Calu3 (cell line): ENCODE data around the gene SLC7A1. TPM values are rescaled to one million over a fixed set of nuclear protein-coding genes. Genes with fewer than 3 reads are reported as not detected.

ENCODE experiments used
- BruUV-seq: library from RNA; stranded (reverse); fragments of 400-500 nt; replicated peaks from 2 replicates; lab custom pipeline; 2021; lab: Mats Ljungman, UMichigan
- CTCF ChIA-PET: fragments of 300-600 bp; sonication (Branson Sonifier 250); formaldehyde crosslinking; loops from one replicate; lab custom pipeline; 2022; ENCODE audit warnings: antibody characterized with exemption; lab: Charles Lee
- DNase-seq: peaks from one replicate; pipeline ENCODE4 v3.0.0; 2022
- H3K27ac Mint-ChIP-seq: one replicate; pipeline ENCODE4 v1.8.0; 2022; ENCODE audit warnings: mixed read lengths; ENCODE audit not compliant: unreplicated experiment
- H3K27me3 Mint-ChIP-seq: one replicate; pipeline ENCODE4 v1.8.0; 2022; ENCODE audit warnings: mixed read lengths; ENCODE audit not compliant: unreplicated experiment
- H3K36me3 Mint-ChIP-seq: one replicate; pipeline ENCODE4 v1.8.0; 2022; ENCODE audit warnings: mild to moderate bottlenecking, moderate library complexity, mixed read lengths; ENCODE audit not compliant: insufficient read depth, unreplicated experiment
- H3K4me1 Mint-ChIP-seq: one replicate; pipeline ENCODE4 v1.8.0; 2022; ENCODE audit warnings: mild to moderate bottlenecking, low read depth, mixed read lengths; ENCODE audit not compliant: unreplicated experiment
- H3K4me3 Mint-ChIP-seq: one replicate; pipeline ENCODE4 v1.8.0; 2022; ENCODE audit warnings: mild to moderate bottlenecking, low read depth, moderate library complexity, mixed read lengths; ENCODE audit not compliant: unreplicated experiment
- H3K9me3 Mint-ChIP-seq: one replicate; pipeline ENCODE4 v1.8.0; 2022; ENCODE audit warnings: low read depth, mixed read lengths; ENCODE audit not compliant: unreplicated experiment
- intact Hi-C: fragments of 100-400 bp; cut with micrococcal nuclease; formaldehyde crosslinking; loops from one replicate; pipeline ENCODE4 v1.10.0; 2022; ENCODE audit not compliant: unreplicated experiment
- total RNA-seq: library from RNA; stranded (reverse); gene quantifications from 2 replicates; pipeline ENCODE4 v1.2.3, GENCODE V29; 2022
- TF ChIP-seq, protein P1 (sequence below): fragments of 200-600 bp; IDR thresholded peaks from one replicate; pipeline ENCODE4 v1.8.0; 2022; ENCODE audit warnings: antibody characterized with exemption; ENCODE audit not compliant: unreplicated experiment

The SLC7A1 gene
- total RNA-seq, 1 experiment from 2014 or later: 86.6 TPM

DNA sequence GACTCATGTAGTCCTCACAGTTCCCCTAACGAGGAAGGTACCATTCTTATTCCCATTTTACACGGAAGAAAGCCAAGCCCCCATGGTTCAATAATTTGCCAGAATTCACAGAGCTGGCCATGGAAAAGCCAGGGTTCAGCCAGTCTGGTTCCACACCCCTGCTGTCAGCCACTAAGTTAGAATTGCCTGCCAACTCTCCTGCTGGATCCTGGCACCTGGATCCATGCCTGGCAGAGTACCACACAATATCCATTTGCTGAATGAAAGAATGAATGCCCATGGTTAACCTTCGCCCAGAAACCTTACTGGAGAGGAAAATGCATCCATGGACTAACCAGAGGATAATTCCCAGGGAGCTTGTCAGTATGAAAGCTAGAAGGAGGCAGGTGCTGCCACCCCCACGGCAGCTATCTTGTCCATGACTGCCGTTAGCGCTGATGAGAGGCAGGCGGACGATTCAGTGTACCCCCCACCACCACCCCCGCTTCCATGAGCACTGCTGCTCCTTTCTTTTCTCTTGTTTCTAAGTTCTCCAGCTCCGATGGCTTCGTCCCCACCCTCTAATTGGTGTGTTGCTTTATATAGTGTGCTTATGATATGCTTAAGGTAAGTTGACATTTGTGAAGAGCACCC, 114.5 kb downstream of the SLC7A1 start:
- TF ChIP-seq, protein P1, sequence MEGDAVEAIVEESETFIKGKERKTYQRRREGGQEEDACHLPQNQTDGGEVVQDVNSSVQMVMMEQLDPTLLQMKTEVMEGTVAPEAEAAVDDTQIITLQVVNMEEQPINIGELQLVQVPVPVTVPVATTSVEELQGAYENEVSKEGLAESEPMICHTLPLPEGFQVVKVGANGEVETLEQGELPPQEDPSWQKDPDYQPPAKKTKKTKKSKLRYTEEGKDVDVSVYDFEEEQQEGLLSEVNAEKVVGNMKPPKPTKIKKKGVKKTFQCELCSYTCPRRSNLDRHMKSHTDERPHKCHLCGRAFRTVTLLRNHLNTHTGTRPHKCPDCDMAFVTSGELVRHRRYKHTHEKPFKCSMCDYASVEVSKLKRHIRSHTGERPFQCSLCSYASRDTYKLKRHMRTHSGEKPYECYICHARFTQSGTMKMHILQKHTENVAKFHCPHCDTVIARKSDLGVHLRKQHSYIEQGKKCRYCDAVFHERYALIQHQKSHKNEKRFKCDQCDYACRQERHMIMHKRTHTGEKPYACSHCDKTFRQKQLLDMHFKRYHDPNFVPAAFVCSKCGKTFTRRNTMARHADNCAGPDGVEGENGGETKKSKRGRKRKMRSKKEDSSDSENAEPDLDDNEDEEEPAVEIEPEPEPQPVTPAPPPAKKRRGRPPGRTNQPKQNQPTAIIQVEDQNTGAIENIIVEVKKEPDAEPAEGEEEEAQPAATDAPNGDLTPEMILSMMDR: no peak
- CTCF ChIA-PET: no interaction called here
- Mint-ChIP-seq H3K36me3 (no peaks in the 10 kb centered on the region), H3K4me1 (no peaks in the 10 kb centered on the region), H3K27ac (no peak overlapping the region), H3K27me3 (peaks cover 74% of the 10 kb centered on the region), H3K9me3 (no peaks in the 10 kb centered on the region), H3K4me3 (no peak overlapping the region)
- intact Hi-C loops: no loop called here
- BruUV-seq: no TSS peak
- DNase-seq: no peak

DNA sequence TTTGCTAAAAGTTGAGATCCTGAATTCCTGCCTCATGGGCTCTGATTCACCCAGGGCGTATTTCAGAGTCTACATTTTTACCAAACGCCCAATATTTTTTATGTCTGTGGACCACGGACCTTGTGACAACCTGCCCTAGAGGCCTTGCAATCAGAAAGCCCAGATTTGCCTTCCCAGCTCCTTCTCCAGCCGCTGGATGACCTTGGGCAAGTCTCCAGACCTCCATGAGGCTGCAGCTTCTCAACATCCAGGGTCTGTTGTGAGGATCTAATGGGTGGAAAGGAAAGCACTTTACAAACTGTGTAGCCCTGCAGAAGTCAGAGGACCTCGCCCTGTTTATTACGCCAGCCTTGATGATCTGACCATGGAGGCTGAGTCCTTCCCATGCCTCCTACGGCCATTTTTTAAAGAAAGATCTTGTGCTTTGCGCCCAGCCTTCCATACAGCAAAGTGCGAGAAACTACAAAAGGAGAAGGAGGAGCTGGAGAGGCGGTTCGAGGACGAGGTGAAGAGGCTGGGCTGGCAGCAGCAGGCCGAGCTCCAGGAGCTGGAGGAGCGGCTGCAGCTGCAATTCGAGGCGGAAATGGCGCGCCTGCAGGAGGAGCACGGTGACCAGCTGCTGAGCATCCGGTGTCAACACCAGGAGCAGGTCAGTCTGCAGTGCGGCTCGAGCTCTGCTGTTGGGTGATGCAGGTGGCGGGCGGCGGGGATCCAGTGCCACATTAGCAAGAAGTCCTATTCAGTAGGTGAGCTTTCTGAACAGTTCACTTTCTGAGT, 115.6 kb downstream of the SLC7A1 start:
- H3K27me3 Mint-ChIP-seq: peaks cover 68% of the 10 kb centered on the region
- intact Hi-C loops: no loop called here

DNA sequence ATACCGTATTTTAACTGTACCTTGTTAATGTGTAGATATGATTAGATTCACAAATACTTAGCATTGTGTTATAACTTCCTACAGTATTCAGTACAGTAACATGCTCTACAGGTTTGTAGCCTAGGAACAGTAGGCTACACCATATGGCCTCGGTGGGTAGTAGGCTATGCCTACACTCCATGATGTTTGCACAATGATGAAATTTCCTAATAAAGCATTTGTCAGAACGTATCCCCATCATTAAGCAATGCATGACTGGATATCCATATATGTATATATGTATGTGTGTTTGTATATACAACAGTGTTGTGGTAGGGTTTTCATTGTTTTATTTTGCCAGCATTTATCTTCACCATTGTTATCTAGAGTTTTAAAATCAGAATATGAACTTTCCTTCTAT, 119.4 kb downstream of the SLC7A1 start:
- Mint-ChIP-seq H3K27me3 (peaks cover 36% of the 10 kb centered on the region), H3K4me3 (no peak overlapping the region), H3K4me1 (no peaks in the 10 kb centered on the region), H3K27ac (no peak overlapping the region), H3K9me3 (no peaks in the 10 kb centered on the region), H3K36me3 (no peaks in the 10 kb centered on the region)
- TF ChIP-seq, protein P1: no peak
- DNase-seq: no peak
- no TSS peak for BruUV-seq
- intact Hi-C loops: no loop called here
- CTCF ChIA-PET: no interaction called here

More for the DNA sequence above, 115.6 kb downstream of the SLC7A1 start:
- Mint-ChIP-seq H3K27ac (no peak overlapping the region), H3K4me1 (no peaks in the 10 kb centered on the region), H3K4me3 (no peak overlapping the region), H3K9me3 (no peaks in the 10 kb centered on the region), H3K36me3 (no peaks in the 10 kb centered on the region)
- CTCF ChIA-PET: no interaction called here
- no TSS peak for BruUV-seq
- TF ChIP-seq, protein P1: no peak
- DNase-seq: no peak

DNA sequence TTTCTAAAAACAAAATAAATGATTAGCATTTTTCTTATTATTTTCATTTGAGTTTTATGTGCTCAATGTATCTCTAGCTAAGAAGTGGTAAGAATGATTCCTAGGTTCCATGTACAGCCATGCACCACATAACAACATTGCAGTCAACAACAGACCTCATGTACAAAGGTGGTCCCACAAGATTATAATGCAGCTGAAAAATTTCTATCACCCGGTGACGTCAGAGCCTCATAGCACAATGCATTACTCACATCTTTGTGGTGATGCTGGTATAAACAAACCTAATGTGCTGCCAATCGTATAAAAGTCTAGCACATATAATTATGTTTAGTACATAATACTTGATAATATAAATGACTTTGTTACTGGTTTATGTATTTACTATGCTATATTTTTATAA, 120.5 kb downstream of the SLC7A1 start:
- Mint-ChIP-seq H3K27ac (no peak overlapping the region), H3K4me3 (no peak overlapping the region), H3K27me3 (peaks cover 36% of the 10 kb centered on the region), H3K4me1 (no peaks in the 10 kb centered on the region), H3K9me3 (no peaks in the 10 kb centered on the region), H3K36me3 (no peaks in the 10 kb centered on the region)
- DNase-seq: no peak
- no TSS peak for BruUV-seq
- TF ChIP-seq, protein P1: no peak
- intact Hi-C loops: no loop called here
- CTCF ChIA-PET: no interaction called here
